HL-60 (cell line): ENCODE results near the gene SDK1.

Experiments
- DNase-seq, 2 experiments: peaks; one replicate each; pipeline ENCODE4 v3.0.0-alpha.2; 2010 to 2020; ENCODE audit warnings: low read depth in 1 of 2, low spot score in 1 of 2
- H3K27ac ChIP-seq: fragments of 250-450 bp; sonication (Bioruptor Pico); replicated peaks from 2 replicates; pipeline ENCODE4 v1.5.1; 2020; ENCODE audit warnings: mild to moderate bottlenecking, moderate library complexity
- H3K27me3 ChIP-seq: fragments of 250-450 bp; sonication (Bioruptor Pico); 2 replicates; pipeline ENCODE4 v1.5.1; 2021; ENCODE audit warnings: mild to moderate bottlenecking, moderate library complexity; ENCODE audit not compliant: insufficient read depth, poor library complexity, severe bottlenecking
- H3K4me3 ChIP-seq: replicated peaks from 2 replicates; pipeline ENCODE4 v1.5.1; 2011; ENCODE audit warnings: mild to moderate bottlenecking, control low read depth, low read length; ENCODE audit not compliant: insufficient read depth
- CTCF ChIP-seq: IDR thresholded peaks from one replicate; pipeline ENCODE4 v1.5.1; 2011; ENCODE audit warnings: low read length, control low read depth, inconsistent platforms; ENCODE audit not compliant: insufficient read depth
- GABPA ChIP-seq: IDR thresholded peaks from 2 replicates; pipeline ENCODE4 v1.6.1; 2012; ENCODE audit warnings: low read depth
- POLR2AphosphoS5 ChIP-seq: IDR thresholded peaks from 2 replicates; pipeline ENCODE4 v1.6.1; 2012; ENCODE audit warnings: low read depth
- REST ChIP-seq: IDR thresholded peaks from 2 replicates; pipeline ENCODE4 v1.6.1; 2012; ENCODE audit warnings: low read depth; ENCODE audit not compliant: insufficient replicate concordance
- SPI1 ChIP-seq: IDR thresholded peaks from 2 replicates; pipeline ENCODE4 v1.6.1; 2012; ENCODE audit warnings: low read depth, mild to moderate bottlenecking, borderline replicate concordance

Gene SDK1

GRCh38 chr7:3942276-3942675 is 641.2 kb downstream of the SDK1 start:
- no peak for TF ChIP-seq GABPA
- TF ChIP-seq REST, result no peak
- no peak for TF ChIP-seq CTCF
- TF ChIP-seq SPI1, result no peak
- no peak for TF ChIP-seq POLR2AphosphoS5

GRCh38 chr7:3942816-3943745 is 642.0 kb downstream of the SDK1 start:
- H3K27ac ChIP-seq, result no peak overlapping the region
- H3K27me3 ChIP-seq, result no peaks in the 10 kb centered on the region
- H3K4me3 ChIP-seq, result no peak overlapping the region
- no peak for TF ChIP-seq CTCF
- no peak for TF ChIP-seq SPI1
- no peak for TF ChIP-seq POLR2AphosphoS5
- TF ChIP-seq GABPA, result no peak
- no peak for TF ChIP-seq REST
- DNase-seq, result no peak

More at GRCh38 chr7:3942276-3942675, 641.2 kb downstream of the SDK1 start:
- DNase-seq, result no peak
- H3K27ac ChIP-seq, result no peak overlapping the region
- H3K27me3 ChIP-seq, result no peaks in the 10 kb centered on the region
- no peak overlapping the region for H3K4me3 ChIP-seq

GRCh38 chr7:3943779-3944520 is 642.9 kb downstream of the SDK1 start:
- Histone ChIP-seq H3K27me3 (no peaks in the 10 kb centered on the region), H3K4me3 (no peak overlapping the region), H3K27ac (no peak overlapping the region)
- TF ChIP-seq POLR2AphosphoS5 (no peak), CTCF (no peak), REST (no peak), SPI1 (no peak), GABPA (no peak)
- no peak for DNase-seq
